GM10266 (cell line): ENCODE results near the gene CLN5.

Experiments
- DNase-seq: peaks from one replicate; pipeline ENCODE4 v3.0.0; 2012; ENCODE audit errors: extremely low spot score
- TF ChIP-seq, protein P1 (sequence below): IDR thresholded peaks from 2 replicates; pipeline ENCODE4 v1.5.1; 2012; ENCODE audit warnings: mild to moderate bottlenecking, low read depth; ENCODE audit not compliant: control insufficient read depth, insufficient read depth; ENCODE audit errors: missing control alignments

The CLN5 gene

DNA sequence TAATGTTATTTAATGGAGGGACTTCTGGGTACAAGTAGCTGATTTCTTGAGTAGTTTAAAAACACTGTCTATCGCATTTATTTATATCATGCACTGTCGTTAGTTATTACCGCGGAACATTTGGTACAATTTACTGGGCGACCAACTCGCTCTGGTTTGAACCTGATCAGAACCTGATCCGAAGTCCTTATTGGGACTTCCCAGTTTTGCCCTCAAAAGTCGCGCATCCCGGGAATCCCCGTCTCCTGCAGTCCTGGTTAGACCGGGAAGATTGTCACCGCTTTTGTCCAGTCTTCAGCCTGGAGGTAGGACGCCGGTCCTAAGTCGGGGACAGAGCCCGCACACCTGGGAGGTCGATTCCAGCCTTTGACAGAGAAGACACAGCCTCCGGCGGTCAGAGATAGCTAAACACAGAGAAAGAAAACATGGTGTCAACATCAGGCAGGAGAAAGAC is 694 bp downstream of the CLN5 start:
- peak; percentile 29 for DNase-seq
- TF ChIP-seq, protein P1, sequence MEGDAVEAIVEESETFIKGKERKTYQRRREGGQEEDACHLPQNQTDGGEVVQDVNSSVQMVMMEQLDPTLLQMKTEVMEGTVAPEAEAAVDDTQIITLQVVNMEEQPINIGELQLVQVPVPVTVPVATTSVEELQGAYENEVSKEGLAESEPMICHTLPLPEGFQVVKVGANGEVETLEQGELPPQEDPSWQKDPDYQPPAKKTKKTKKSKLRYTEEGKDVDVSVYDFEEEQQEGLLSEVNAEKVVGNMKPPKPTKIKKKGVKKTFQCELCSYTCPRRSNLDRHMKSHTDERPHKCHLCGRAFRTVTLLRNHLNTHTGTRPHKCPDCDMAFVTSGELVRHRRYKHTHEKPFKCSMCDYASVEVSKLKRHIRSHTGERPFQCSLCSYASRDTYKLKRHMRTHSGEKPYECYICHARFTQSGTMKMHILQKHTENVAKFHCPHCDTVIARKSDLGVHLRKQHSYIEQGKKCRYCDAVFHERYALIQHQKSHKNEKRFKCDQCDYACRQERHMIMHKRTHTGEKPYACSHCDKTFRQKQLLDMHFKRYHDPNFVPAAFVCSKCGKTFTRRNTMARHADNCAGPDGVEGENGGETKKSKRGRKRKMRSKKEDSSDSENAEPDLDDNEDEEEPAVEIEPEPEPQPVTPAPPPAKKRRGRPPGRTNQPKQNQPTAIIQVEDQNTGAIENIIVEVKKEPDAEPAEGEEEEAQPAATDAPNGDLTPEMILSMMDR, result no peak

DNA sequence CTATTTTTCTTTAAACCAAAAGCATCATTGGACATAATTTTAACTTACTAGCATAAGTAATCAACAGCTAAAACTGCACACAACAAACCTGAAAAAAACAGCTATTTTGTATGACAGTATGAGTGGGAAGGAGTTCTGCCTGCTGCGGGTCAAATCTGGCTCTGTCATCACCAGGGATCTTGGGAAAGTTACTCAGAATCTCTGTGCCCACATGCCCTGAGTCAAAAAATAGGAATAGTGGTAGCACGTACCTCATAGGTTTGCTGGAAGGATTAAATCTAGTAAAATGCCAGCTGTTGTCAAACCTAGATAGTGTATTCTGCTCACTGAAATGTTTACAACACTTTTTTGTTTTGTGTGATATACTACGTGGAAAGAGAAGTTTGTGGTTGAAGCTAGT is 1.1 kb downstream of the CLN5 start:
- TF ChIP-seq, protein P1, result no peak
- no peak for DNase-seq

DNA sequence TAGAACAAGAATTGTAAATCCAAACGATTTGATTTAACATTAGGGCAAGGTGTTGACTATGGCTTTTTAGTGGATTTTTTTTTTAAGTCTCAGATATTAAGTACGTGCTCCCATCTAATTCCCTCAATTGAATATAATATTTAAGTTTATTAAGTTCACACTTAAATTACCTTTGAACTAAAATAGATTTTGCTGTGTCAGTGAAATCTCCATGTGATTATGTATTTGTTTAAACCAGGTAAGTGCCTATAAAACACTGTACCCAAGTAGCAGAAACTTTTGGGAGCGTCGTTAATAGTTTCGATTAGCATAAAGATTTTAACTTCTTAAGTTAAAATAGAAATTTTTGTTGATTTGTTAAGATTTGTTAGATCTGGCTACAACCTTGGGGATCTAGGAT is 1.6 kb downstream of the CLN5 start:
- TF ChIP-seq, protein P1, result no peak
- DNase-seq, result no peak

DNA sequence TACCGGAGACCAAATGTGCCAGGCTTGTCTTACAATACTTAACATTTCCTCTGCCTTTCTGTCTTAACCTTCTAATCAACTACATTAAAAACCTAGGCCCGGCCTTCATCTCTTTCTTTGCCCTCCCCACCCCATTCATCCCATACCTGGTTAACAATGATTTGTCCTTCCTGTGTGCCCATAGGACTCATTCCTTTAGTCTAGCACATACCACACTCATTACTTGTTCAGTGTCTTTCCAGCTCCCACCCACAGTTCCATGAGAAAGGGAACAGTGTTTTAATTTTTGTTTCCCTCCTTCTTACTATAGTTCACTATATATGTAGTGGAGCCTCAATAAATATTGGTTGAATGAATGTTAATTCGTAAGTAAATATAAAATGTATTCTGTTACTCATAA is 2.4 kb downstream of the CLN5 start:
- TF ChIP-seq, protein P1, result no peak
- DNase-seq, result no peak

DNA sequence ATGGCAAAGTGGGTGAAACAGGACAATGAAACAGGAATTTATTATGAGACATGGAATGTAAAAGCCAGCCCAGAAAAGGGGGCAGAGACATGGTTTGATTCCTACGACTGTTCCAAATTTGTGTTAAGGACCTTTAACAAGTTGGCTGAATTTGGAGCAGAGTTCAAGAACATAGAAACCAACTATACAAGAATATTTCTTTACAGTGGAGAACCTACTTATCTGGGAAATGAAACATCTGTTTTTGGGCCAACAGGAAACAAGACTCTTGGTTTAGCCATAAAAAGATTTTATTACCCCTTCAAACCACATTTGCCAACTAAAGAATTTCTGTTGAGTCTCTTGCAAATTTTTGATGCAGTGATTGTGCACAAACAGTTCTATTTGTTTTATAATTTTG is 8.6 kb downstream of the CLN5 start:
- TF ChIP-seq, protein P1, result no peak
- no peak for DNase-seq

DNA sequence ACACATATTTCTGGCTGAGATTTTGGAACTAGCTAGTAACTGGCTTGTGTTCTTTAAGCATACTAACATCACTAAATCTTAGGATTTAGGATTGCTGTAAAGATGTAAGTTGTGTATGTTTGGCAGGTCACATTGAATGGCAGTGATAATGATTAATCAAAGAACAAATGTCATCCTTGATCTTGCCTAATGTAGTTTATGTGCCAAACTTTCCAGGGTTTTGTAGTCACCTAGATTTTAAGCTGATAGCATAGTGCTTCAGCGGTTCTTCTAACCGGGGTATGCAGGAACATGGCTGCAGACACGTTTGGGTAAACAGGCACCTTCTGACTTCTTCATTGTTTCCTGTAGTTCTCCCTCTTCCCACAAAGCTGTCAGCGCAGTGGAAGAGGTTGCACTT is 9.7 kb downstream of the CLN5 start:
- DNase-seq, result no peak
- TF ChIP-seq, protein P1, result no peak

DNA sequence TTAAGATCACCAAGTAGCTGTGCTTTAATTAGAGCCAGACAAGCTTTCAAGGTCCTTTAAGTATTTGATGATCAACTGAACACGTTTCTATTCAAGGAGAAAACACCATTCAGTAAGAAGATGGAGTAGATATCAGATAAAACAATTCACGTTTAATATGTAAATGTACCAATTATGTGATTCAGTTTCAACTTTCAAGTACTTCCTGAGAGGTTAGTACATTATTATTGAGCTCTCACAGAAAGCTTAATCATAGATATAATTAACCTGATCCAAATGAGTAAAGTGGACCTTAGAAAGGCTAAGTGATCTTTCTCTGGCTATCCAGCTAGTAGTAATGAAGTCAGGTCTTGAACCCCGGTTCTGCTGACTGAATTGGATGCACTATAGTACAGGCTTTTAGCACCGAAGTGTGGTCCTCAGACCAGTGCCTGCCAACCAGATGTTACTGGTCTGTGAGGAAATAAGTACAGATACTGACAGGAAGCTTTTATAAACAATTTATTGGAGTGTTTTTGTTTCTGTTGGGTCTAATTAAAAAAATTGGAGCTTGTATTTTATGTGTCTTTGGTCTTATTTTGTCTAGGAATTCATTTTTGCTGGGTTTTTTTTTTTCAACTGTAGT is 10.2 kb downstream of the CLN5 start:
- TF ChIP-seq, protein P1, result no peak

More for the DNA sequence above, 10.2 kb downstream of the CLN5 start:
- no peak for DNase-seq
